BLaER1 (cell line): ENCODE data around the gene RRM1.

Source experiments
- H3K27ac ChIP-seq: shearing (Covaris generic); formaldehyde crosslinking; 2 replicates; pipeline ENCODE4 v1.8.1; 2022
- H3K27me3 ChIP-seq: shearing (Covaris generic); formaldehyde crosslinking; 2 replicates; pipeline ENCODE4 v1.8.1; 2022
- H3K36me3 ChIP-seq: shearing (Covaris generic); formaldehyde crosslinking; 2 replicates; pipeline ENCODE4 v1.8.1; 2022
- H3K4me1 ChIP-seq: shearing (Covaris generic); formaldehyde crosslinking; 2 replicates; pipeline ENCODE4 v1.8.1; 2022
- H3K4me2 ChIP-seq: shearing (Covaris generic); formaldehyde crosslinking; 2 replicates; pipeline ENCODE4 v1.8.1; 2022
- H3K4me3 ChIP-seq: shearing (Covaris generic); formaldehyde crosslinking; 2 replicates; pipeline ENCODE4 v1.8.1; 2022
- H3K9ac ChIP-seq: shearing (Covaris generic); formaldehyde crosslinking; 2 replicates; pipeline ENCODE4 v1.8.1; 2022
- H3K9me3 ChIP-seq: shearing (Covaris generic); formaldehyde crosslinking; 2 replicates; pipeline ENCODE4 v1.8.1; 2022
- H4K20me1 ChIP-seq: shearing (Covaris generic); formaldehyde crosslinking; 2 replicates; pipeline ENCODE4 v1.8.1; 2022
- Cebpa-rat ChIP-seq: shearing (Covaris generic); IDR thresholded peaks from 2 replicates; pipeline ENCODE4 v1.8.1; 2022

The RRM1 gene

GRCh38 chr11:4093519-4094347 lies 866 bp upstream of the RRM1 start:
- Histone ChIP-seq H3K9ac (peak overlapping the region; percentile 88), H3K9me3 (no peaks in the 10 kb centered on the region), H3K27me3 (no peaks in the 10 kb centered on the region), H3K4me1 (peaks cover 55% of the 10 kb centered on the region), H3K4me3 (peak overlapping the region; percentile 82), H4K20me1 (no peaks in the 10 kb centered on the region), H3K4me2 (peak overlapping the region; percentile 83), H3K36me3 (peaks cover 14% of the 10 kb centered on the region), H3K27ac (peak overlapping the region; percentile 86)
- TF ChIP-seq Cebpa-rat: no peak

- Histone ChIP-seq H4K20me1 (peaks cover 7% of the 10 kb centered on the region; the same call in 1 of the 2 replicates), H3K4me1 (peaks cover 66% of the 10 kb centered on the region), H3K4me2 (peak overlapping the region; percentile 83), H3K27ac (peak overlapping the region; percentile 86; the same call in 1 of the 2 replicates), H3K9ac (peak overlapping the region; percentile 88), H3K27me3 (no peaks in the 10 kb centered on the region), H3K4me3 (peak overlapping the region; percentile 82), H3K36me3 (peaks cover 21% of the 10 kb centered on the region), H3K9me3 (no peaks in the 10 kb centered on the region)
- TF ChIP-seq Cebpa-rat: no peak
These were observed 1.1 kb downstream of the RRM1 start for GRCh38 chr11:4095509-4096230.

GRCh38 chr11:4098026-4098621 lies 3.5 kb downstream of the RRM1 start:
- H3K9ac ChIP-seq: no peak overlapping the region
- no peak overlapping the region for H3K27ac ChIP-seq
- peaks cover 36% of the 10 kb centered on the region for H3K36me3 ChIP-seq
- H3K27me3 ChIP-seq: no peaks in the 10 kb centered on the region
- H3K4me2 ChIP-seq: peak overlapping the region; percentile 83; the same call in 1 of the 2 replicates
- H3K4me3 ChIP-seq: no peak overlapping the region
- peaks cover 17% of the 10 kb centered on the region for H4K20me1 ChIP-seq
- TF ChIP-seq Cebpa-rat: no peak
- H3K9me3 ChIP-seq: no peaks in the 10 kb centered on the region
- H3K4me1 ChIP-seq: peaks cover 49% of the 10 kb centered on the region

- Histone ChIP-seq H3K27me3 (no peaks in the 10 kb centered on the region), H3K9ac (no peak overlapping the region), H3K4me1 (peaks cover 15% of the 10 kb centered on the region), H3K36me3 (peaks cover 77% of the 10 kb centered on the region), H3K27ac (no peak overlapping the region), H3K9me3 (no peaks in the 10 kb centered on the region), H4K20me1 (peaks cover 40% of the 10 kb centered on the region), H3K4me3 (no peak overlapping the region), H3K4me2 (no peak overlapping the region)
- no peak for TF ChIP-seq Cebpa-rat
These were observed 8.1 kb downstream of the RRM1 start for GRCh38 chr11:4102711-4103110.

- H3K36me3 ChIP-seq: peaks cover 83% of the 10 kb centered on the region
- no peak for TF ChIP-seq Cebpa-rat
These were observed 8.7 kb downstream of the RRM1 start for GRCh38 chr11:4103269-4103668.

GRCh38 chr11:4105916-4106315 lies 11.3 kb downstream of the RRM1 start:
- no peak overlapping the region for H3K4me3 ChIP-seq
- no peak overlapping the region for H3K27ac ChIP-seq
- H3K36me3 ChIP-seq: peaks cover 95% of the 10 kb centered on the region
- no peaks in the 10 kb centered on the region for H3K9me3 ChIP-seq
- no peak for TF ChIP-seq Cebpa-rat
- H3K27me3 ChIP-seq: no peaks in the 10 kb centered on the region
- no peak overlapping the region for H3K4me2 ChIP-seq
- H4K20me1 ChIP-seq: peaks cover 30% of the 10 kb centered on the region
- H3K9ac ChIP-seq: no peak overlapping the region
- H3K4me1 ChIP-seq: no peaks in the 10 kb centered on the region

More at GRCh38 chr11:4103269-4103668, 8.7 kb downstream of the RRM1 start:
- Histone ChIP-seq H3K27me3 (no peaks in the 10 kb centered on the region), H3K27ac (no peak overlapping the region), H3K4me3 (no peak overlapping the region), H3K9me3 (no peaks in the 10 kb centered on the region), H3K4me1 (peaks cover 11% of the 10 kb centered on the region), H3K9ac (no peak overlapping the region), H4K20me1 (peaks cover 40% of the 10 kb centered on the region), H3K4me2 (no peak overlapping the region)

- Histone ChIP-seq H3K36me3 (peaks cover 97% of the 10 kb centered on the region), H3K4me1 (no peaks in the 10 kb centered on the region), H4K20me1 (no peaks in the 10 kb centered on the region), H3K9ac (no peak overlapping the region), H3K27ac (no peak overlapping the region), H3K4me3 (no peak overlapping the region), H3K27me3 (no peaks in the 10 kb centered on the region), H3K4me2 (no peak overlapping the region), H3K9me3 (no peaks in the 10 kb centered on the region)
- no peak for TF ChIP-seq Cebpa-rat
These were observed 17.2 kb downstream of the RRM1 start for GRCh38 chr11:4111834-4112233.

GRCh38 chr11:4115128-4115527 lies 20.5 kb downstream of the RRM1 start:
- peaks cover 95% of the 10 kb centered on the region for H3K36me3 ChIP-seq

GRCh38 chr11:4118107-4118506 lies 23.5 kb downstream of the RRM1 start:
- Histone ChIP-seq H4K20me1 (no peaks in the 10 kb centered on the region), H3K4me2 (no peak overlapping the region), H3K9ac (no peak overlapping the region), H3K9me3 (no peaks in the 10 kb centered on the region), H3K27me3 (no peaks in the 10 kb centered on the region), H3K4me3 (no peak overlapping the region), H3K4me1 (no peaks in the 10 kb centered on the region), H3K27ac (no peak overlapping the region), H3K36me3 (peaks cover 94% of the 10 kb centered on the region)
- no peak for TF ChIP-seq Cebpa-rat

More at GRCh38 chr11:4115128-4115527, 20.5 kb downstream of the RRM1 start:
- H3K27me3 ChIP-seq: no peaks in the 10 kb centered on the region
- no peak overlapping the region for H3K27ac ChIP-seq
- no peaks in the 10 kb centered on the region for H3K9me3 ChIP-seq
- H3K9ac ChIP-seq: no peak overlapping the region
- H3K4me1 ChIP-seq: no peaks in the 10 kb centered on the region
- no peaks in the 10 kb centered on the region for H4K20me1 ChIP-seq
- H3K4me2 ChIP-seq: no peak overlapping the region
- no peak for TF ChIP-seq Cebpa-rat
- no peak overlapping the region for H3K4me3 ChIP-seq

GRCh38 chr11:4123218-4123617 lies 28.6 kb downstream of the RRM1 start:
- H3K4me3 ChIP-seq: no peak overlapping the region
- no peak for TF ChIP-seq Cebpa-rat
- no peak overlapping the region for H3K27ac ChIP-seq
- no peaks in the 10 kb centered on the region for H3K4me1 ChIP-seq
- H3K9ac ChIP-seq: no peak overlapping the region
- no peaks in the 10 kb centered on the region for H3K27me3 ChIP-seq
- no peaks in the 10 kb centered on the region for H3K9me3 ChIP-seq
- peaks cover 99% of the 10 kb centered on the region for H3K36me3 ChIP-seq
- no peaks in the 10 kb centered on the region for H4K20me1 ChIP-seq
- H3K4me2 ChIP-seq: no peak overlapping the region
